ENCODE measurements around the gene ADAMTS2.

DNA sequence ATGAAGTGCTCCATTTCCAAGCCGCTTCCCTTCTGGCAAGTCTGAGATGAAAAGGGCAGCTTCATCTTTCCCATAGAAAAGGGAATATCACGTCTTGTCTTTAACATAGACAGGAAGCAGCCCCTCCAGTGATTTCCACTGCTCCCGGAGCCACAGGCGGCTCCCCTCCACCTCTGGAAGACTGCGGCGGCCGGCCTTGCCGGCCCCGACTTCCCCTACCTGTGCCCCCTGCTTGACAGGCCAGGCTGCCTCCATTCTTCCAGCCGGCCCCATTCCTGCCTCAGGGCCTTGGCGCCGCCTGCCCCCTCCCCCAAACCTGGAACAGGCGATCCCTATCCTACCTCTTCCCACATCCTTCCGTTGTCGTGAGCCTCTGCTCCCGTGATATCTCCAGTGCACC, 143.3 kb downstream of the ADAMTS2 start:
- TF ChIP-seq, protein P1, sequence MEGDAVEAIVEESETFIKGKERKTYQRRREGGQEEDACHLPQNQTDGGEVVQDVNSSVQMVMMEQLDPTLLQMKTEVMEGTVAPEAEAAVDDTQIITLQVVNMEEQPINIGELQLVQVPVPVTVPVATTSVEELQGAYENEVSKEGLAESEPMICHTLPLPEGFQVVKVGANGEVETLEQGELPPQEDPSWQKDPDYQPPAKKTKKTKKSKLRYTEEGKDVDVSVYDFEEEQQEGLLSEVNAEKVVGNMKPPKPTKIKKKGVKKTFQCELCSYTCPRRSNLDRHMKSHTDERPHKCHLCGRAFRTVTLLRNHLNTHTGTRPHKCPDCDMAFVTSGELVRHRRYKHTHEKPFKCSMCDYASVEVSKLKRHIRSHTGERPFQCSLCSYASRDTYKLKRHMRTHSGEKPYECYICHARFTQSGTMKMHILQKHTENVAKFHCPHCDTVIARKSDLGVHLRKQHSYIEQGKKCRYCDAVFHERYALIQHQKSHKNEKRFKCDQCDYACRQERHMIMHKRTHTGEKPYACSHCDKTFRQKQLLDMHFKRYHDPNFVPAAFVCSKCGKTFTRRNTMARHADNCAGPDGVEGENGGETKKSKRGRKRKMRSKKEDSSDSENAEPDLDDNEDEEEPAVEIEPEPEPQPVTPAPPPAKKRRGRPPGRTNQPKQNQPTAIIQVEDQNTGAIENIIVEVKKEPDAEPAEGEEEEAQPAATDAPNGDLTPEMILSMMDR (IDR thresholded peaks at IDR 0.05; ENCODE audit: insufficient read depth, low read depth, low read length): no peak
- no peak for TF ChIP-seq EZH2 (IDR thresholded peaks at IDR 0.05; ENCODE audit: insufficient read depth, low read length)

All from astrocyte (in vitro differentiated cells and primary cell).